NCI-H69 (cell line): ENCODE results near the gene CCL7.

Source experiments
- DNase-seq: peaks from one replicate; lab custom pipeline; 2025; lab: John Stamatoyannopoulos, UW

The CCL7 gene

DNA sequence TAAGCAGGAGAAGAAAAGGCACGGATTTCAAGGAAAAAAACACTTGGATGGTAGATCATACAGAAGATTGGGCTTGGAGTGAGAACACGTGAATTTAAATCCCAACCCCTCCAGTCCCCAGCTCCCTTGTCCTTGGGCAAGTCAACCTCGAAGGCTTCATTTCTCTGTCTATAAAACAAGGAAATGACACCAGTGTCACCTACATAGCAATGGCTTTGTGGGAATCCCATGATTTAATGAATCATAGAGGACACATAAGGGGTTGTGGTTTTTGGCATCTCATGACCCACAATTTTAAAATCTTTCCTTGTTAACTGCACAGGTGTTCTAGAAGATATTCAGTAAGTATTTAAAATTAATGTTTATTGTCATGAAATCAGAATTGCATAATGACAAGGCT is 23.1 kb upstream of the CCL7 start:
- no peak for DNase-seq

GRCh38 chr17:34248511-34249024 is 21.5 kb upstream of the CCL7 start:
- DNase-seq = no peak

- DNase-seq = no peak
Measured at GRCh38 chr17:34249061-34249460, 21.0 kb upstream of the CCL7 start.

DNA sequence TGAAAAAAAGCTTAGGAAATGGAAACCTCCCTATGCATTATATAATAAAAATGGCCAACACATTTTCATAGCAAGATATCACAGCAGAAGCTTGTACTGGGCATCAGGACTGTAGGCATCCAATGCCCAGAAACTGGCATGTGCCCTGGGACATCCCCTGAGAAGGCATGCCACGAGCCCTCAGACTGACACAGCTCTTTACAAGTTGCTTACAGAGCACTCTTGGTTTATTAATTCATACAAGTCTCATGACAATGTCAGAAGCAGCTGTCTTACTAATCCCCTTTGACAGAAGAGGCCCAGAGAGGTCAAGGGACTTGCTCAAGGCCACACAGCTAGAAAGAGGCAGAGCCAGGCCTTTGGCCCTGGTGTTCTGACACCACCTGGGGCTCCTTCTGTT is 20.5 kb upstream of the CCL7 start:
- DNase-seq = no peak

GRCh38 chr17:34251186-34251585 is 18.8 kb upstream of the CCL7 start:
- DNase-seq = no peak

DNA sequence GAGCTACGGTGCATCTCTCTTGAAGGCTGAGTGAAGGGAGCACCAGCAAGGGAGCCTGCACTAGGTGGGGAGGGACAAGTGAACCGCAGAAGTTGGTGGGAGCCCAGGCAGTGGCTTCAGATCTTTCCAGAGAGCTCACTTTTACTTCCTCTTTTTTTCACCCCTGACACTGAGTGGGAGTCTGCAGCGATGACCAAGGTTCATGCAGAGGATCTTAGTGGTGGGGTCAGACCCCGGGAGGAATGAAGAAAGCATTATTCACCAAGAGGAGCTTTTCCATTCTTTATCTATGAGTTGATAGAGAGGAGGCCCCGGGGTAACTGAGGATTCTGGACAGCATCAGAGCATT is 18.0 kb upstream of the CCL7 start:
- no peak for DNase-seq

DNA sequence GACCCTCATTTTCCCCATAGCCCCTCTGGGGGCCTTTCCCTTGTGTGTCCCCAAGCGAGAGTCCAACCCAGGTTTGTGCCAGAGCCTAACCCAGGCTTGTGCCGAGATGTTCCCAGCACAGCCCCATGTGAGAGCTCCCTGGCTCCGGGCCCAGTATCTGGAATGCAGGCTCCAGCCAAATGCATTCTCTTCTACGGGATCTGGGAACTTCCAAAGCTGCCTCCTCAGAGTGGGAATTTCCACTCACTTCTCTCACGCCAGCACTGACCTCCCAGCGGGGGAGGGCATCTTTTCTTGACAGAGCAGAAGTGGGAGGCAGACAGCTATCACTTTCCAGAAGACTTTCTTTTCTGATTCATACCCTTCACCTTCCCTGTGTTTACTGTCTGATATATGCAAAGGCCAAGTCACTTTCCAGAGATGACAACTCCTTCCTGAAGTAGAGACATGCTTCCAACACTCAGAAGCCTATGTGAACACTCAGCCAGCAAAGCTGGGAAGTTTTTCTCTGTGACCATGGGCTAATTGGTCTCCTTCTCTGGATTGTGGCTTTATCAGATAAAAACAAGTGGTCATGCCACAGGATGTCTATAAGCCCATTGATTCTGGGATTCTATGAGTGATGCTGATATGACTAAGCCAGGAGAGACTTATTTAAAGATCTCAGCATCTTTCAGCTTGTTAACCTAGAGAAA is 17.4 kb upstream of the CCL7 start:
- peak; percentile 29 for DNase-seq

DNA sequence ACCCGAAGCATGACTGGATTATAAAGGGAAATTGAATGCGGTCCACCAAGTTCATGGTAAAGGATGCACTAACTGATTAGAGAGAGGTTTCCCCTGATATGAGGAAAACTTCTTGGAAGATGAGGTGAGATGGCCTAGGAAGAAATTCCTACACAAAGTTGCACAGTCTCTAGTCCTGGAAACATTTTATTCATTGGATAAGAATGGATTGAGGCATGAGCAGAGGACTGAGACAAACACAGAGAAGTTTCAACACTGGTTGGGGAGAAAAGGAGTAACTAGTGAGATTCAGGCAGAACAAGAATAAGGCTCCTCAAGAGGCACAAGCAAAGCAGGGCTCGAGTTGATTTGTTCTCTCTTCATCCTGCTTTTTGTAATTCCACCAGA is 16.9 kb upstream of the CCL7 start:
- no peak for DNase-seq

DNA sequence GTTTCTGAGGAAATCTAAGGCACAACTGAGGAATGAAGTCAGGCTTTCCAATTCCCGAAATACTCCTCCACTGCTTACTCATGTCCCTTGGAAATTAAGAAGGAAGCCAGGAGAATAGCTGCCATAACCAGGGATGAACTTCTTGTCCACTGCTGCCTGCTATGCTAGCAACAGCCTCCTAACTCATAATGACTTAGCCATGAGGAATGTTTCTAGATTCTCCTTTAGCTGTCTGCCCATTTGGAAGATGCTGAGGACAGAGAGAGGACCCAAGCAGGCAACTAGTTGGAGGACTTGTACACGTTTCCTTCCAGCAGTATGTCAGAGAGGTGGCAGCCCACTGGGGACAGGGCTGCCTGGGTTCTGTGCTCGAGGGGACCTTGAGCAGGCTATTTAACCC is 15.9 kb upstream of the CCL7 start:
- no peak for DNase-seq

GRCh38 chr17:34254651-34255380 is 15.2 kb upstream of the CCL7 start, which contains the start of gene CCL2:
Gene CCL2, plus strand, starts transcription at chr17:34255285. Its CDS starts 65 bp downstream, at chr17:34255350.
- peak; percentile 83 for DNase-seq

DNA sequence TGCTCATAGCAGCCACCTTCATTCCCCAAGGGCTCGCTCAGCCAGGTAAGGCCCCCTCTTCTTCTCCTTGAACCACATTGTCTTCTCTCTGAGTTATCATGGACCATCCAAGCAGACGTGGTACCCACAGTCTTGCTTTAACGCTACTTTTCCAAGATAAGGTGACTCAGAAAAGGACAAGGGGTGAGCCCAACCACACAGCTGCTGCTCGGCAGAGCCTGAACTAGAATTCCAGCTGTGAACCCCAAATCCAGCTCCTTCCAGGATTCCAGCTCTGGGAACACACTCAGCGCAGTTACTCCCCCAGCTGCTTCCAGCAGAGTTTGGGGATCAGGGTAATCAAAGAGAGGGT is 14.7 kb upstream of the CCL7 start:
- DNase-seq = no peak

DNA sequence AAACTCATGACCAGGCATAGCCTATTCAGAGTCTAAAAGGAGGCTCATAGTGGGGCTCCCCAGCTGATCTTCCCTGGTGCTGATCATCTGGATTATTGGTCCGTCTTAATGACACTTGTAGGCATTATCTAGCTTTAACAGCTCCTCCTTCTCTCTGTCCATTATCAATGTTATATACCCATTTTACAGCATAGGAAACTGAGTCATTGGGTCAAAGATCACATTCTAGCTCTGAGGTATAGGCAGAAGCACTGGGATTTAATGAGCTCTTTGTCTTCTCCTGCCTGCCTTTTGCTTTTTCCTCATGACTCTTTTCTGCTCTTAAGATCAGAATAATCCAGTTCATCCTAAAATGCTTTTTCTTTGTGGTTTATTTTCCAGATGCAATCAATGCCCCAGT is 14.2 kb upstream of the CCL7 start:
- DNase-seq = no peak

- DNase-seq = no peak
Measured at GRCh38 chr17:34257299-34257985, 12.6 kb upstream of the CCL7 start.

GRCh38 chr17:34257986-34258326 is 12.1 kb upstream of the CCL7 start:
- no peak for DNase-seq

GRCh38 chr17:34259146-34259545 is 10.9 kb upstream of the CCL7 start:
- no peak for DNase-seq

DNA sequence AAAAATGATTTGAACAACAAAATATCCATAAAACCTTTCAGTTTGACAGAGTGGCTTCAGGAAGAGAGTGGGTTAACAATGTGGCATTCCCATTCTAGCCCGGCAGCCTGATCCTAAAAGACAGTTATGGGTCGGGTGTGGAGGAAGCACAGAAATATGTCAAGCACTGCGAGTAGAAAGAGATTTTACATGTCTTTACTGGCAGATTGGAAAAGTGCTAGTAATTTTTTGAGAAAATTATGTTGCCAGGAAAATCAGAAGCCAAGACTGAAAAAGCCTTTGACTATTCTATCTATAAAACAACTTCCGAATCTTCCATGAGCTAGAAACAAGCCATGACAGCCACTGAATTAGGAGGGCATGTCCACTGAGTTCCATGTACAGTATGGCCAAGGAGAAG is 9.2 kb upstream of the CCL7 start:
- DNase-seq = no peak

DNA sequence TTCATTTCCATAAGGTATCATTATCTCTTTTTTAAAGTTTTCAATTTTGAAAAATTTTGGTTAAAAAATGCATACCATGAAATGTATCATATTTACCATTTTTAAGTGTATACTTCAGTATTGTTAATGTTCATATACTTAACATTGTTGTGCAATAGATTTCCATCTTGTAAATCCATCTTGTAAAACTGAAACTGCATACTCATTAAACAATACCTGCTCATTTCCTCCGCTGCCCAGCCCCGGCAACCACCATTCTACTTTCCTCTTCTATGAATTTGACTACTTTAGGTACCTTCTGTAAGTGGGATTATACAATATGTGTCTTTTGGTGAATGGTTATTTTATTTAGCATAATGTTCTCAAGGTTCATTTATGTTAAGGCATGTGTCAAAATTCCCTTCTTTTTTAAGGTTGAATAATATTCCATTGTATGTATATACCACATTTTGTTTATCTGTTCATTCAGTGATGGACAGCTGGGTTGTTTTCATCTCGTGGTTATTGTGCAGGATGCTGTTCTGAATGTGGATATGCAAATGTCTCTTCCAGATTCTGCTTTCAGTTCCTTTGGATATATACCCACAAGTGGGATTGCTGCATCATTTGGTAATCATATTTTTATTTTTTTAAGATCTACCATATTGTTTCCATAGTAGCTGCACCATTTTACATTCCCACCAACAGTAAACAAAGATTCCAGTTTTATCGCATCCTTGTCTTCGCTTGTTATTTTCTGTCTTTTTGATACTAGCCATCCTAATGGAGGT is 8.3 kb upstream of the CCL7 start:
- DNase-seq = no peak

DNA sequence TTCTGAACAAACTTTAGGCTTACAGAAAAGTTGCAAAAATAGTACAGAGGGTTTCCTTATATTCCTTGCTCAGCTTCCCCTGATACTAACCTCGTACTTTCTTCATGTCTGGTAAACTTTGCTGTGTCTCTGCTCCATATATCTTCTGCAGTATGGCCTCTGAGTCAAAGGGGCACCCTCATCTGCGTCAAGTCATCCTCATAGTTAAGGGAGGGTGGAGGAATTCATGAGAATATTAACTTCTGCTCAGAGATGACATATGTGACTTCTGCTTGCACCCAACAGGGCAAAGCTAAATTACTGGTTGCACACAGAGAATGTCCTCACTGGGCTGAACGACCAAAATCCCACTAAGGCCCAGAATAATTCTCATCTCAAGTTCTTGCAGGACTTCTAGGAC is 4.3 kb upstream of the CCL7 start:
- DNase-seq = no peak

DNA sequence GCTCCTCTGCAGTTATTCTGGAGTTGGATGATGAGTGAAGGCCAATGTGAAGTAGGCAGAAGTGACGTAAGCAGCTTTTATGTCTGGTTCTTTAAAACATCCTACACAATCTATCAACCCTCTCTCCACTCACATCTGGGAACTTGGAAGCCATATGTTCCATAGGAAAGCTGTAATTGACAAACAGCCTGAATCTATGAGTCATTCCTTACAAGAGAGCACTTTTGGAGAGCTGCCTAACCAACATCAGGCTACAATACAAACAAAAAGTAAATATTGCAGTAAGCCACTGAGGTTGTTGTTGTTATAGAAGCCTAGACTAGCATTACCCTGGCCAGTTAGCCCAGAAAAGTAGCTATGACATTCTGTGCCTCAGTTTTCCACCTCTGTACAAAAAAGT is 5.9 kb downstream of the CCL7 start:
- DNase-seq = peak; percentile 57

- no peak for DNase-seq
Measured at GRCh38 chr17:34276826-34277225, 6.8 kb downstream of the CCL7 start.

GRCh38 chr17:34283571-34283970 is 13.6 kb downstream of the CCL7 start:
- DNase-seq = no peak

- no peak for DNase-seq
Measured at GRCh38 chr17:34285286-34285792, 15.3 kb downstream of the CCL7 start, which contains the start of gene CCL11. Gene CCL11, plus strand, starts transcription at chr17:34285742. Its CDS starts 67 bp downstream, at chr17:34285809.
